ENCODE results near the gene CTSL.

CTSL gene

DNA sequence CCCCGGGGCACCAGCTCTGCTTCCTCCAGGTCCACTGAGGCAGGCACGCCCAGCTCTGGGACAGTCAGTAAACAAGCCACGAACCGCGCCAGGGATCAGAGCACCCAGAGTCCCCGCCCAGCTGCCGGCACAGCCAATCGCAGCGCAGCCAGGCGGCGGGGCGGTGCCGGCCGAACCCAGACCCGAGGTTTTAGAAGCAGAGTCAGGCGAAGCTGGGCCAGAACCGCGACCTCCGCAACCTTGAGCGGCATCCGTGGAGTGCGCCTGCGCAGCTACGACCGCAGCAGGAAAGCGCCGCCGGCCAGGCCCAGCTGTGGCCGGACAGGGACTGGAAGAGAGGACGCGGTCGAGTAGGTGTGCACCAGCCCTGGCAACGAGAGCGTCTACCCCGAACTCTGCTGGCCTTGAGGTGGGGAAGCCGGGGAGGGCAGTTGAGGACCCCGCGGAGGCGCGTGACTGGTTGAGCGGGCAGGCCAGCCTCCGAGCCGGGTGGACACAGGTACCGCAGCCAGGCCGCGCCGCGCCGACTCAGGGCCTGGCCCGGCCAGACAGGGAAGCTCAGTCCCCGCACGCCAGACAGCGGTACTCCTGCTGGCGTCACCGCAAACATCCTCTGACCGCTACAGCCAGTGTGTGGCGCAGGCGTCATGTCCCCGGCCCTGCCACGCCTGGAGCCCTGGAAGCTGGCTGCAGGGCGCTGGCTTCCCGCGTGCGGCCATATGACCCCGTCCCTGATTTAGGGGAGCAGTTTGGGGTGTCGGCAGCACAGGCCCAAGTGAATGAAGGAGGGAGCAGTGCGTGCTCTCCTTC lies at the start of gene CTSL:
Gene CTSL (plus strand): TSS at position 220 of the 810 bp plus-strand sequence. CDS start 1,485 bp downstream, outside the sequence.
- no peak for DNase-seq (ENCODE audit: low read depth)

- DNase-seq (ENCODE audit: low read depth) = no peak
Measured at GRCh38 chr9:87676976-87677775, 48.7 kb upstream of the CTSL start.

DNA sequence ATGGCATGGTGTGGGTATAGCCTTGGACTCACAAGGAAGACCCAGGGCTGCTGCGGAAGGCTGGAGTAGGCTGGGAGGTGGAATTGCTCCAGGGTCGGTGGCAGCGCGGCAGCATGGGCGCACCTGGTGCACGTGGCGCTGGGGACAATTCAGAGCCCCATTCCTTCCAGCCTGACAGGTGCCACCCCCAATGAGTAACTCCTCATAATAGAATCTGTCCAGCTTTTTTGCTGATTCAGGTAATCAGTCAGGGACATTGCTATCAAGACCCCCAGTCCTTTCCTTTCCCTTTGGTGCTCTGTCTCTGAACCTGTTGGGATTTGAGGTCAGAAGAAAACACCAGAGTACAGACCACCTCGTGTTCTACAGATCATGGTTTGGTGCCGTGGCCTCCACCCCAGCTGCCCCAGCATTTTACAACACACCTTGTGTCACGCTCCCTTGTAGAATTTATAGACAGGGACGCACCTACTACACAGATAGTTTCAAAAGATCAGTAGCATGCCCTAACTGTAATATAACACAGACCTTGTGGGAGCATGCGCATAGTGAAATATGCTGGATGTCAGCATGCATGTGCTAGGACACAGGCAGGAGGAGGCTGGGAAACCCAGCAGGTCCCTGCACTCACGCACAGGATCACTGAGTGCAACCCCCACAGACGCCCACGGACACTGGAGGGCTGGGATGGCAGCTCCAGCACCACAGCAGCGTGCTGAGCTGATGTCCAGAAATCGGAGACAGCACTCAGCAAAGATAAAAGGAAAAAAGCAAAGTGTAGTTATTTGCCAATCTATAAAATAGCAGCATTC lies 47.9 kb upstream of the CTSL start:
- no peak for DNase-seq (ENCODE audit: low read depth)

DNA sequence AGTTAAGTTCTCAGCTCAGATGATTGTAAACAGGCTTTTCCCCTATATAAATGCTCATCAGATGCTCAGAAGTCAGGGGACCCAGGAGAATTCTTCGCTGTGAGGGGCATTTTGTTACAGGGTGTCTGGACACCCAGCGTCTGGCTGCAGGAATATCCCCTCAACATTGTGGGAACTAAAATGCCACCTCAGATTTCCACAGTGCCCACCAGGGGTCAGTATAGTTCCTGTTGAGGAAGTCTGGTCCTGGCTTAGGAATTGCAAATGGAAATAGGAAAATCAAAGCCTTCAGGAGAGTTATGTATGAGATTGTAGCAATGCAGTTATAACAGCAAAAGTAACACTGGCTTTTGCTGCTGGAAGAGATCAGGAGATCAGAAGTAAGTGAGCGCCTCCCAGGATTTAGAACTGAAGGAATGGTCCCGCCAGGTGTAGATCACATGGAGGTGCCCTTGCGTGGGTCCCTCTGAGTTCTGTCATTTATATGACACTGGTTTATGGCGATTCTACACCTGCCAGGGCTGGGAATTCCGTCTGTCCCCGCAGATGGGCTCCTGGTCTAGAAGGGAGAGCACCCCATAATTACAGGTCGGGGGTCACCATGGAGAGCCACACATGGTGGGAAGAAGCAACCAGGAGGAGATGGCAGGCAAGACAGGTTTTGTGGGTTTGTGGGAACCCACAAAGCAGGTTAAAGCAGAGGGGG lies 47.1 kb upstream of the CTSL start:
- no peak for DNase-seq (ENCODE audit: low read depth)

- no peak for DNase-seq (ENCODE audit: low read depth)
Measured at GRCh38 chr9:87681271-87682061, 44.5 kb upstream of the CTSL start.

DNA sequence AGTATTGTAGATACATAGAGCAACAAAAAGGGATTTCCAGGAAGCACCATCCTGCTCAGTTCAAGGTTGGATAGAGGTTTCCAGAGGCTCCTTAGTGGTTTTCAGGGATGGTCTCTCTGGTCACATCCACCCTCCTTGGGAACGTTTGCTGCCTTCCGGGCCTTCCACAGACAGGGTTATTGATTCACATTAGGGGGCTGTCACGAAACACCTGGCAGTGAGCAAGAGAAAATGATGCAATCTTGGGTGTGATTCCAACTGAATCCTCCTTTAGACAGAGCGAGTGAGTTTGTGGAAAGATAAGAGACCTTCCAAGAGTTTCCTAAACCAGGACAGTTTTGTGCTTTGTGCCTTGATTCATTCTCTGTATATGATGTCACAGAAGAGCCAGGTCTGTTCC lies 43.8 kb upstream of the CTSL start:
- no peak for DNase-seq (ENCODE audit: low read depth)

- no peak for DNase-seq (ENCODE audit: low read depth)
Measured at GRCh38 chr9:87682618-87683017, 43.3 kb upstream of the CTSL start.

DNA sequence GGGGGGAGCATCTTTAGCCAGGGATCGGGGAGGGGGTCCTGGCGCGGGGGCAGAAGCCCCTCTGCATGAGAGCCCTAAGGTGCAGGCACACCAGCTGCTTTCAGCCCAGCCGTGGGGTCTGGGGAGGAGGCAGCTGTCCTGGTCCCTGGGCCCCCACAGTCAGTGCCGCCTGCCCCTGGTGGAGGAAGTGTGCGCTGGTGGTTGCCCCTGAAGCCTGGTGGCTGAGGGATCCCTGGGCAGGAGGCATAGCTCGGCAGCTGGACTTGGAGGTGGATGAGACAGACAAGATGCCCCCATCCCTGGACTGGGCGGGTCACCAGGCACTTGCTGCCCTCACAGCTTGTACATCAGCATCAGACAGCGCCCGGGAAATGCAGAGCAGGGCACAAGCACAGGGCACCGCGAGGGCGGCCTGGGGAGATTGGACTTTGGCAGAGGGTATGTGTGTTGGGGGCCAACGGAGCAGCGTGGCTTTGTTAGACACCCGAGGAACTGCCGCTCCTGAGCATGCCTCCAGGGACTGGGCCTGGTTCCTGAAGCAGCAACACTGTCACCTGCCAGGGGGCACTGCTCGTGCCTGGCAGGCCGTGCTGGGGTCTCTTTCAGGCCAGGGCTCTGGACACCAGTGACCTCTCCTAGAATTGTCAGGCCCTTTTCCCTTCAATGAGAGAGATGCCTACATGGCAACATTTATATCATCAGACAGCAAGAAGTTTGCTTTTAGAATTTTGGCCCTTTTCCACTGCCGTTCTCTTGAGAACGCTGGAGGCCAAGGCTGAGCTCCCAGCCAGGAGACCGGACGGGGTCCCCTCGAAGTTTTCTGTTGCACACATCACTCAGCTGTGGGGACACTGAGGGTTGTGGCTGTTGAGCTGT lies 41.9 kb upstream of the CTSL start:
- no peak for DNase-seq (ENCODE audit: low read depth)

DNA sequence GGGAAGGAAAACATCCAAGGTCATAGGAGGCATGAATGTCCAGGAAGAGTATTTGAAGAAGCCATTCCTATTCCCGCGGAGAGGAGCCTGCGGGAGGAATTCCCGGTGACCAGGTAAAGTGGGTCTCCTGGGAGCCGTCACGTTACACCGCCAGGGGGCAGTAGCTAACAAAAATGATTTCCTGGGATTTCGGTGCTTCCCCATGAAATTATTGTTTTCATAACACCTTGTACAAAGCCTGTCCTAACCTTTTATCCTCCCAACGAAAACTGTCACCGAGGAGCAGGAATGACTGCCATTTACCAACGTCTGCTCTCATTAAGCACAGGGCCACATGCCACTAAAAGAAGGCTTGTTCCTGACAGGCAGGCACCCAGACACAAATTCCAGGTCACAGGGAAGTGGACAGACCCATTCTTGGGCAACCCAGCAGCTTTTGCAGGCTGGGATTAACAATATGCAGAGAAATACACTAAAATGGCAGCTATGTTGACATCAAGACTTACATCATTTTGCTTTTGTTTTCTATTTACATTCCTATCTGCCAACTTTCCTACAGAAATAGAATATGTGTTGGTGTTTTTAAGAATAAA lies 41.2 kb upstream of the CTSL start:
- DNase-seq (ENCODE audit: low read depth) = no peak

DNA sequence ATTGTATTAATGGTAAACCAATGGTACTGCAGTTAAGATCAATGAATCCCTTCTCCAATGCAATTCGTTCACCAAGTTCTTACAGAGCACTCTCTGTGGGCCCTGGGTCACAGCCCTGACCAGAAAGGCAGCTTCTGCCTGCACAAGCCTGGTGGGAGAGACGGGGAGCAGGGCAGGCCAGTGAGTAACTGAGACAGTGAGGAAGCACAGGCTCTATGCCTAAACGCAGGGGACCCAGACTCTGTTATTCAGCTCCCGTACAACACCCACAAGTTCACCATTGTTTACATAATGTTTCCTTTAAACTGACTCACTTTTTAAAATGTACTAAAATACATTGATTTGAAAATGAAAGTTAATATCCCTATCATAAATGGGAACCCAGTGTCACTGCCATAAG lies 40.5 kb upstream of the CTSL start:
- no peak for DNase-seq (ENCODE audit: low read depth)

- no peak for DNase-seq (ENCODE audit: low read depth)
Measured at GRCh38 chr9:87685871-87686519, 39.9 kb upstream of the CTSL start.

DNA sequence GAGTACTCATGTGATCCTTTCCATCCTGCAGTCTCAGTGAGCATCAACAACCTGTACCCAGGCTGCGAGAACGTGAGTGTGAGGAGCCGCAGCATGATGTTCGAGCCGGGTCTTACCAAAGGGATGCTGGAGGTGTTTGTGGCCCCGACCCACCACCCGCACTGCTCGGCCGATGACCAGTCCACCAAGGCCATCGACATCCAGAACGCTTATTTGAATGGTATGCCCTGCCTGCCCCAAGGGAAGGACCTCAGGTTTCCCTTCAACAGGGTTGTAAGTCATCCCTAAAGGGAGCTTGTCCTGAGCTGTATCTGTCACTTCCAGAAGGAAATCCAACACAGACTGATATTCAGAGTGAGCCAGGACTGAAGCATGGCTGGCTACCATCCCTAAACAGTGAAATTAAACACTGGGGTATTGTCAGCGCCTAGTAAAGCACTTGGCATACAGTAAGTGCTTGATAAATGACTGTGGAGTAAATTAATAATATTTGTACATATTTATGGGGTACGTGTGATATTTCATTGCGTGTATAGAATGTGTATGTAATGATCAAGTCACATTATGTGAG lies 39.3 kb upstream of the CTSL start:
- DNase-seq (ENCODE audit: low read depth) = no peak

DNA sequence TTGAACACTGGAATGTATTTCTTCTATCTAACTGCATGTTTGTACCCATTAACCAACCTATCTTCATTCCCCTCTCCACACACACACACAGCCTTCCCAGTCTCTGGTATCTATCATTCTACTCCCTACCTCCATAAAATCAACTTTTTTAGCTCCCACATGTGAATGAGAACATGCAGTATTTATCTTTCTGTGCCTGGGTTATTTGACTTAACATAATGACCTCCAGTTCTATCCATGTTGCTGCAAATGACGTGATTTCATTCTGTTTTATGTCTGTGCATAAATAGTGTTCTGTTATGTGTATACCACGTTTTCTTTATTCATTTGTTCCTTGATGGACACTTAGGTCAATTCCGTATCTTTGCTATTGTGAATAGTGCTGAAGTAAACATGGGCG lies 38.7 kb upstream of the CTSL start:
- DNase-seq (ENCODE audit: low read depth) = no peak

DNA sequence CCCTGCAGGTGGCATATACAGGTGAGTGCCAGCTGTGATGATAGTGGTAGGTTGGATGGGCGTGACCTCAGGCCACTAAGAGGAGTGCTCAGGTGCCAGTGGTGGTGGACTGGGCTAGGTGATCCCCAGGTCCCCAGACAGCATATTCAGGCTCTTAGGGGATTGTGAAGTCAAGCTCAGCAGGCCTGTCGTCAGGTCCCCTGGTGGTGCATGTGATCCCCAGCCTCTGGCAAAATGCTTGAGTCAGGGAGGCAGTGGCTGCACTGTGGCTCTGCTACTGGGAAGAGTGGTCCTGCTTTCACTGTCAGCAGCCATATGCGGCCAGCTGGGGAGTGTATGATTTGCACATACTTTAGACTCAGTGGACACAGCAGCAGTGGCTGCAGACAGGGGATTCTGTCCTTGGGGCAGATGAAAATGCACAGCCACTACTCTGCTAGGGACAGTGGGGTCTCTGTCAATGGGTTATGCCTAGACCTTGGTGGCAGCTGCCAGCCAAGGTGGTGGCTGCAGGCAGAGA lies 31.6 kb upstream of the CTSL start:
- DNase-seq (ENCODE audit: low read depth) = no peak

GRCh38 chr9:87695523-87695922 lies 30.4 kb upstream of the CTSL start:
- no peak for DNase-seq (ENCODE audit: low read depth)

DNA sequence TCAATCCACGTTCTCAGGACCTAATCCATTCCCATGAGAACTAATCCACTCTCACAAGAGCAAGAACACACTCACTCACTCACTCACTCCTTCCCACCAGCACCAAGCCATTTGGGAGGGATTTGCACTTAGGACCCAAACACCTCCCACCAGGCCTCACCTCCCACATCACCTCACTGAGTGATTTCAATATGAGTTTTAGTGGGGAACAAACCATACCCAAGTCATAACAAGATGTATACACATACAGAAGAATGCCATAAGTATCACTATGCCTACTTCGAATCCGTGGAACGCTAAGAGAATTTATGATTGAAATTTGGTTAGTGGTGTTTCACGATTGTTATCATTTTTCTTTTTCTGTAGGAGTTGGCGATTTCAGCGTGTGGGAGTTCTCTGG lies 29.3 kb upstream of the CTSL start:
- DNase-seq (ENCODE audit: low read depth) = no peak

GRCh38 chr9:87698069-87698809 lies 27.7 kb upstream of the CTSL start:
- no peak for DNase-seq (ENCODE audit: low read depth)

- no peak for DNase-seq (ENCODE audit: low read depth)
Measured at GRCh38 chr9:87699835-87700234, 26.1 kb upstream of the CTSL start.

All from stimulated activated CD8-positive, alpha-beta memory T cell treated with anti-CD3 and anti-CD28 coated beads, Interleukin-15, amount 100 ng/mL, for 24 hours (primary cell).